ENCODE results near the gene EFCAB6.

Gene EFCAB6

GRCh38 chr22:43484227-43484626 is 327.9 kb downstream of the EFCAB6 start:
- no peak overlapping the region for H3K4me3 ChIP-seq (ENCODE audit: low read length, poor library complexity, severe bottlenecking)
- no peaks in the 10 kb centered on the region for H3F3A ChIP-seq (ENCODE audit: low read depth)
- H2AFZ ChIP-seq (ENCODE audit: low read length) = no peak overlapping the region
- no peak overlapping the region for H3K4me2 ChIP-seq (ENCODE audit: low read depth, low read length, poor library complexity, severe bottlenecking)
- H3K36me3 ChIP-seq (ENCODE audit: insufficient read depth, low read length) = no peaks in the 10 kb centered on the region
- H3K79me2 ChIP-seq (ENCODE audit: insufficient read depth, low read length) = no peaks in the 10 kb centered on the region
- no peaks in the 10 kb centered on the region for H3K27me3 ChIP-seq (ENCODE audit: insufficient read depth, low read length, poor library complexity, severe bottlenecking)
- no peaks in the 10 kb centered on the region for H3K9me2 ChIP-seq (replicated peaks; ENCODE audit: low read depth, low read length)
- no peak overlapping the region for H3K9ac ChIP-seq (ENCODE audit: low read depth, low read length, poor library complexity, severe bottlenecking)
- no peaks in the 10 kb centered on the region for H4K20me1 ChIP-seq (ENCODE audit: insufficient read depth, low read length, poor library complexity, severe bottlenecking)
- H3K4me1 ChIP-seq (ENCODE audit: insufficient read depth, low read length, poor library complexity, severe bottlenecking) = no peaks in the 10 kb centered on the region
- H3K9me3 ChIP-seq (ENCODE audit: insufficient read depth, low read depth, low read length) = no peaks in the 10 kb centered on the region
- no peak for TF ChIP-seq CTCF (conservative IDR thresholded peaks at IDR 0.05; ENCODE audit: low read length)
- TF ChIP-seq EZH2phosphoT487 (IDR thresholded peaks at IDR 0.05; ENCODE audit: borderline replicate concordance) = no peak

GRCh38 chr22:43483669-43484068 is 328.4 kb downstream of the EFCAB6 start:
- Histone ChIP-seq H3K79me2 (ENCODE audit: insufficient read depth, low read length) (no peaks in the 10 kb centered on the region), H3K27me3 (ENCODE audit: insufficient read depth, low read length, poor library complexity, severe bottlenecking) (no peaks in the 10 kb centered on the region), H3K4me2 (ENCODE audit: low read depth, low read length, poor library complexity, severe bottlenecking) (no peak overlapping the region), H3K9ac (ENCODE audit: low read depth, low read length, poor library complexity, severe bottlenecking) (no peak overlapping the region), H3K4me3 (ENCODE audit: low read length, poor library complexity, severe bottlenecking) (no peak overlapping the region), H3K9me3 (ENCODE audit: insufficient read depth, low read depth, low read length) (no peaks in the 10 kb centered on the region), H3K4me1 (ENCODE audit: insufficient read depth, low read length, poor library complexity, severe bottlenecking) (no peaks in the 10 kb centered on the region), H2AFZ (ENCODE audit: low read length) (no peak overlapping the region), H3F3A (ENCODE audit: low read depth) (no peaks in the 10 kb centered on the region), H3K9me2 (replicated peaks; ENCODE audit: low read depth, low read length) (no peaks in the 10 kb centered on the region), H4K20me1 (ENCODE audit: insufficient read depth, low read length, poor library complexity, severe bottlenecking) (no peaks in the 10 kb centered on the region), H3K36me3 (ENCODE audit: insufficient read depth, low read length) (no peaks in the 10 kb centered on the region)
- TF ChIP-seq EZH2phosphoT487 (IDR thresholded peaks at IDR 0.05; ENCODE audit: borderline replicate concordance) (no peak), CTCF (conservative IDR thresholded peaks at IDR 0.05; ENCODE audit: low read length) (no peak)

- no peaks in the 10 kb centered on the region for H3K4me1 ChIP-seq (ENCODE audit: insufficient read depth, low read length, poor library complexity, severe bottlenecking)
Measured at GRCh38 chr22:43483266-43483665, 328.8 kb downstream of the EFCAB6 start.

More at GRCh38 chr22:43483266-43483665, 328.8 kb downstream of the EFCAB6 start:
- Histone ChIP-seq H3K9ac (ENCODE audit: low read depth, low read length, poor library complexity, severe bottlenecking) (no peak overlapping the region), H3K4me2 (ENCODE audit: low read depth, low read length, poor library complexity, severe bottlenecking) (no peak overlapping the region), H3K36me3 (ENCODE audit: insufficient read depth, low read length) (no peaks in the 10 kb centered on the region), H3K9me2 (replicated peaks; ENCODE audit: low read depth, low read length) (no peaks in the 10 kb centered on the region), H3K9me3 (ENCODE audit: insufficient read depth, low read depth, low read length) (no peaks in the 10 kb centered on the region), H4K20me1 (ENCODE audit: insufficient read depth, low read length, poor library complexity, severe bottlenecking) (no peaks in the 10 kb centered on the region), H3F3A (ENCODE audit: low read depth) (no peaks in the 10 kb centered on the region), H3K27me3 (ENCODE audit: insufficient read depth, low read length, poor library complexity, severe bottlenecking) (no peaks in the 10 kb centered on the region), H2AFZ (ENCODE audit: low read length) (no peak overlapping the region), H3K79me2 (ENCODE audit: insufficient read depth, low read length) (no peaks in the 10 kb centered on the region), H3K4me3 (ENCODE audit: low read length, poor library complexity, severe bottlenecking) (no peak overlapping the region)
- TF ChIP-seq EZH2phosphoT487 (IDR thresholded peaks at IDR 0.05; ENCODE audit: borderline replicate concordance) (no peak), CTCF (conservative IDR thresholded peaks at IDR 0.05; ENCODE audit: low read length) (no peak)
